Activated naive CD4-positive, alpha-beta T cell treated with anti-CD3 and anti-CD28 coated beads, Interleukin-2, amount 10 ng/mL, durations not matched to agents 7 days and 5 days (primary cell): ENCODE measurements around the gene ILDR2.

Experiments
- CTCF ChIA-PET: fragments of 350-600 bp; sonication (Branson Sonifier 250); formaldehyde crosslinking; loops from one replicate; lab custom pipeline; 2021; ENCODE audit warnings: antibody characterized with exemption; lab: Charles Lee
- DNase-seq: peaks from one replicate; pipeline ENCODE4 v3.0.0-alpha.2; 2020
- H3K27ac Mint-ChIP-seq: one replicate; pipeline ENCODE4 v1.8.0; 2021; ENCODE audit warnings: mild to moderate bottlenecking, moderate library complexity, mixed read lengths
- H3K27me3 Mint-ChIP-seq: one replicate; pipeline ENCODE4 v1.8.0; 2021; ENCODE audit warnings: mild to moderate bottlenecking, mixed read lengths
- H3K36me3 Mint-ChIP-seq: one replicate; pipeline ENCODE4 v1.8.0; 2021; ENCODE audit warnings: mixed read lengths
- H3K4me1 Mint-ChIP-seq: one replicate; pipeline ENCODE4 v1.8.0; 2021; ENCODE audit warnings: mixed read lengths
- H3K4me3 Mint-ChIP-seq: one replicate; pipeline ENCODE4 v1.8.0; 2021; ENCODE audit warnings: mild to moderate bottlenecking, moderate library complexity, mixed read lengths
- H3K9me3 Mint-ChIP-seq: one replicate; pipeline ENCODE4 v1.8.0; 2021; ENCODE audit warnings: mixed read lengths

Gene ILDR2

GRCh38 chr1:166980818-166981217, 5.5 kb upstream of the ILDR2 start:
- Mint-ChIP-seq H3K36me3 (no peaks in the 10 kb centered on the region), H3K27ac (no peak overlapping the region), H3K4me1 (peaks cover 7% of the 10 kb centered on the region), H3K4me3 (no peak overlapping the region), H3K27me3 (peaks cover 32% of the 10 kb centered on the region), H3K9me3 (no peaks in the 10 kb centered on the region)
- CTCF ChIA-PET = interaction anchor here (1.7 to 4.7 kb wide), 2 partner anchors 70 to 78 kb away, joined by 6 to 28 read pairs; no protein-coding TSS in a partner anchor
- DNase-seq = no peak

GRCh38 chr1:166980383-166980782, 5.0 kb upstream of the ILDR2 start:
- Mint-ChIP-seq H3K36me3 (no peaks in the 10 kb centered on the region), H3K4me3 (no peak overlapping the region), H3K9me3 (no peaks in the 10 kb centered on the region), H3K27ac (no peak overlapping the region), H3K27me3 (peaks cover 32% of the 10 kb centered on the region), H3K4me1 (peaks cover 7% of the 10 kb centered on the region)
- no peak for DNase-seq
- CTCF ChIA-PET = interaction anchor here (1.0 to 4.7 kb wide), 3 partner anchors 8 to 78 kb away, joined by 3 to 28 read pairs (median 6); partner anchors contain the start of gene MAEL

GRCh38 chr1:166978821-166979220, 3.5 kb upstream of the ILDR2 start:
- no peak for DNase-seq
- peaks cover 19% of the 10 kb centered on the region for H3K4me1 Mint-ChIP-seq
- CTCF ChIA-PET = interaction anchor here (4.7 kb wide), 1 partner anchor 80 kb away, joined by 28 read pairs; no protein-coding TSS in a partner anchor

GRCh38 chr1:166977951-166978350, 2.6 kb upstream of the ILDR2 start:
- H3K4me3 Mint-ChIP-seq = no peak overlapping the region
- peaks cover 24% of the 10 kb centered on the region for H3K4me1 Mint-ChIP-seq
- H3K36me3 Mint-ChIP-seq = no peaks in the 10 kb centered on the region
- peaks cover 45% of the 10 kb centered on the region for H3K27me3 Mint-ChIP-seq
- no peak for DNase-seq
- no peaks in the 10 kb centered on the region for H3K9me3 Mint-ChIP-seq
- no peak overlapping the region for H3K27ac Mint-ChIP-seq
- CTCF ChIA-PET = interaction anchor here (4.7 kb wide), 1 partner anchor 81 kb away, joined by 28 read pairs; no protein-coding TSS in a partner anchor

More at GRCh38 chr1:166978821-166979220, 3.5 kb upstream of the ILDR2 start:
- H3K36me3 Mint-ChIP-seq = no peaks in the 10 kb centered on the region
- H3K9me3 Mint-ChIP-seq = no peaks in the 10 kb centered on the region
- no peak overlapping the region for H3K27ac Mint-ChIP-seq
- peaks cover 39% of the 10 kb centered on the region for H3K27me3 Mint-ChIP-seq
- no peak overlapping the region for H3K4me3 Mint-ChIP-seq

- Mint-ChIP-seq H3K27ac (peak overlapping the region; percentile 2), H3K4me3 (peak overlapping the region; percentile 74), H3K27me3 (peaks cover 52% of the 10 kb centered on the region), H3K36me3 (no peaks in the 10 kb centered on the region), H3K9me3 (no peaks in the 10 kb centered on the region), H3K4me1 (peaks cover 50% of the 10 kb centered on the region)
- peak; percentile 51 for DNase-seq
- CTCF ChIA-PET = interaction anchor here (1.1 to 3.1 kb wide), 4 partner anchors 64 to 136 kb away, joined by 3 to 12 read pairs (median 5); partner anchors contain the start of gene POGK
These were observed 544 bp downstream of the ILDR2 start for GRCh38 chr1:166974647-166975345.

GRCh38 chr1:166972826-166973225, 2.5 kb downstream of the ILDR2 start:
- DNase-seq = no peak
- Mint-ChIP-seq H3K27me3 (peaks cover 48% of the 10 kb centered on the region), H3K4me3 (no peak overlapping the region), H3K27ac (no peak overlapping the region), H3K4me1 (peaks cover 59% of the 10 kb centered on the region), H3K9me3 (no peaks in the 10 kb centered on the region), H3K36me3 (no peaks in the 10 kb centered on the region)
- CTCF ChIA-PET = interaction anchor here (1.1 to 3.1 kb wide), 3 partner anchors 62 to 88 kb away, joined by 3 to 12 read pairs (median 7); no protein-coding TSS in a partner anchor

GRCh38 chr1:166972193-166972592, 3.1 kb downstream of the ILDR2 start:
- peaks cover 59% of the 10 kb centered on the region for H3K4me1 Mint-ChIP-seq
- no peaks in the 10 kb centered on the region for H3K36me3 Mint-ChIP-seq
- CTCF ChIA-PET = interaction anchor here (1.1 to 3.1 kb wide), 2 partner anchors 62 to 88 kb away, joined by 3 to 12 read pairs; no protein-coding TSS in a partner anchor
- DNase-seq = no peak
- H3K9me3 Mint-ChIP-seq = no peaks in the 10 kb centered on the region
- H3K4me3 Mint-ChIP-seq = no peak overlapping the region
- H3K27me3 Mint-ChIP-seq = peaks cover 44% of the 10 kb centered on the region
- no peak overlapping the region for H3K27ac Mint-ChIP-seq

- Mint-ChIP-seq H3K4me1 (peaks cover 55% of the 10 kb centered on the region), H3K27me3 (peaks cover 35% of the 10 kb centered on the region), H3K27ac (no peak overlapping the region), H3K36me3 (no peaks in the 10 kb centered on the region), H3K4me3 (no peak overlapping the region), H3K9me3 (no peaks in the 10 kb centered on the region)
- peak; percentile 25 for DNase-seq
- CTCF ChIA-PET = interaction anchor here (0.7 to 1.0 kb wide), 2 partner anchors 65 to 88 kb away, joined by 3 read pairs; no protein-coding TSS in a partner anchor
These were observed 4.1 kb downstream of the ILDR2 start for GRCh38 chr1:166971252-166971651.

GRCh38 chr1:166969074-166969677, 6.2 kb downstream of the ILDR2 start:
- peaks cover 43% of the 10 kb centered on the region for H3K4me1 Mint-ChIP-seq
- CTCF ChIA-PET = interaction anchor here (0.8 to 2.6 kb wide), 6 partner anchors 19 to 92 kb away, joined by 3 to 13 read pairs (median 4); no protein-coding TSS in a partner anchor
- DNase-seq = peak; percentile 61
- H3K27me3 Mint-ChIP-seq = peaks cover 23% of the 10 kb centered on the region
- peak overlapping the region; percentile 39 for H3K27ac Mint-ChIP-seq
- no peaks in the 10 kb centered on the region for H3K36me3 Mint-ChIP-seq
- H3K9me3 Mint-ChIP-seq = no peaks in the 10 kb centered on the region
- H3K4me3 Mint-ChIP-seq = no peak overlapping the region

GRCh38 chr1:166960858-166961474, 14.4 kb downstream of the ILDR2 start:
- H3K9me3 Mint-ChIP-seq = no peaks in the 10 kb centered on the region
- CTCF ChIA-PET = no interaction called here
- H3K36me3 Mint-ChIP-seq = no peaks in the 10 kb centered on the region
- H3K4me3 Mint-ChIP-seq = no peak overlapping the region
- DNase-seq = no peak
- no peaks in the 10 kb centered on the region for H3K4me1 Mint-ChIP-seq
- no peak overlapping the region for H3K27ac Mint-ChIP-seq
- H3K27me3 Mint-ChIP-seq = peaks cover 10% of the 10 kb centered on the region

GRCh38 chr1:166956872-166957271, 18.5 kb downstream of the ILDR2 start:
- CTCF ChIA-PET = no interaction called here

GRCh38 chr1:166956057-166956850, 19.1 kb downstream of the ILDR2 start:
- Mint-ChIP-seq H3K4me1 (no peaks in the 10 kb centered on the region), H3K4me3 (no peak overlapping the region), H3K9me3 (no peaks in the 10 kb centered on the region), H3K27ac (no peak overlapping the region), H3K27me3 (peaks cover 6% of the 10 kb centered on the region), H3K36me3 (no peaks in the 10 kb centered on the region)
- CTCF ChIA-PET = no interaction called here
- no peak for DNase-seq

More at GRCh38 chr1:166956872-166957271, 18.5 kb downstream of the ILDR2 start:
- Mint-ChIP-seq H3K27me3 (peaks cover 6% of the 10 kb centered on the region), H3K4me1 (no peaks in the 10 kb centered on the region), H3K27ac (no peak overlapping the region), H3K9me3 (no peaks in the 10 kb centered on the region), H3K36me3 (no peaks in the 10 kb centered on the region), H3K4me3 (no peak overlapping the region)
- DNase-seq = no peak

- Mint-ChIP-seq H3K36me3 (no peaks in the 10 kb centered on the region), H3K27me3 (peaks cover 11% of the 10 kb centered on the region), H3K4me1 (no peaks in the 10 kb centered on the region), H3K9me3 (no peaks in the 10 kb centered on the region), H3K27ac (no peak overlapping the region), H3K4me3 (no peak overlapping the region)
- CTCF ChIA-PET = no interaction called here
- DNase-seq = no peak
These were observed 21.8 kb downstream of the ILDR2 start for GRCh38 chr1:166953491-166953890.
